ENCODE measurements around the gene GPC6.
A peak's percentile ranks its signal among the peaks of the same experiment; 100 is the strongest.

The GPC6 gene

GRCh38 chr13:94079876-94080275, 853.3 kb downstream of the GPC6 start:
- no peak for DNase-seq

GRCh38 chr13:94080527-94080926, 853.9 kb downstream of the GPC6 start:
- no peak for DNase-seq

- no peak for DNase-seq
Measured at GRCh38 chr13:94087100-94087499, 860.5 kb downstream of the GPC6 start.

GRCh38 chr13:94088742-94089141, 862.1 kb downstream of the GPC6 start:
- DNase-seq: no peak

- DNase-seq: no peak
Measured at GRCh38 chr13:94090773-94091480, 864.3 kb downstream of the GPC6 start.

- no peak for DNase-seq
Measured at GRCh38 chr13:94093652-94094315, 867.2 kb downstream of the GPC6 start.

- no peak for DNase-seq
Measured at GRCh38 chr13:94109715-94110374, 883.2 kb downstream of the GPC6 start.

- no peak for DNase-seq
Measured at GRCh38 chr13:94112227-94112626, 885.6 kb downstream of the GPC6 start.

- DNase-seq: no peak
Measured at GRCh38 chr13:94112731-94113130, 886.1 kb downstream of the GPC6 start.

GRCh38 chr13:94113245-94113644, 886.6 kb downstream of the GPC6 start:
- DNase-seq: no peak

- no peak for DNase-seq
Measured at GRCh38 chr13:94114166-94114565, 887.6 kb downstream of the GPC6 start.

GRCh38 chr13:94115054-94115453, 888.4 kb downstream of the GPC6 start:
- no peak for DNase-seq

- DNase-seq: no peak
Measured at GRCh38 chr13:94119360-94119936, 892.8 kb downstream of the GPC6 start.

- no peak for DNase-seq
Measured at GRCh38 chr13:94120878-94121277, 894.3 kb downstream of the GPC6 start.

GRCh38 chr13:94121686-94122085, 895.1 kb downstream of the GPC6 start:
- DNase-seq: no peak

GRCh38 chr13:94122300-94122915, 895.8 kb downstream of the GPC6 start:
- peak in 1 of 2 donors; percentile 14 for DNase-seq

- no peak for DNase-seq
Measured at GRCh38 chr13:94123557-94123956, 897.0 kb downstream of the GPC6 start.

- no peak for DNase-seq
Measured at GRCh38 chr13:94128430-94128829, 901.8 kb downstream of the GPC6 start.

- no peak for DNase-seq
Measured at GRCh38 chr13:94129490-94129894, 902.9 kb downstream of the GPC6 start.

GRCh38 chr13:94138831-94139230, 912.2 kb downstream of the GPC6 start:
- DNase-seq: no peak

GRCh38 chr13:94139393-94139995, 912.9 kb downstream of the GPC6 start:
- DNase-seq: no peak

- no peak for DNase-seq
Measured at GRCh38 chr13:94140027-94140426, 913.4 kb downstream of the GPC6 start.

GRCh38 chr13:94140511-94140910, 913.9 kb downstream of the GPC6 start:
- DNase-seq: no peak

All from inflammatory macrophage (primary cell).